Progenitor cell of endocrine pancreas (in vitro differentiated cells): Measurements from ENCODE around the gene EHD3. TPM values are rescaled to one million over a fixed set of nuclear protein-coding genes. Genes with fewer than 3 reads are reported as not detected.

ENCODE experiments used
- DNase-seq: peaks from one replicate; pipeline ENCODE4 v3.0.0; 2021; ENCODE audit warnings: low spot score; ENCODE audit not compliant: unreplicated experiment
- H3K27ac Mint-ChIP-seq: 2 replicates; pipeline ENCODE4 v1.8.0; 2021; ENCODE audit warnings: mild to moderate bottlenecking, moderate library complexity, mixed read lengths
- H3K27me3 Mint-ChIP-seq: 2 replicates; pipeline ENCODE4 v1.8.0; 2021; ENCODE audit warnings: mixed read lengths
- H3K36me3 Mint-ChIP-seq: 2 replicates; pipeline ENCODE4 v1.8.0; 2022; ENCODE audit warnings: mixed read lengths; ENCODE audit not compliant: insufficient read depth
- H3K4me1 Mint-ChIP-seq: 2 replicates; pipeline ENCODE4 v1.8.0; 2021; ENCODE audit warnings: low read depth, mixed read lengths
- H3K4me3 Mint-ChIP-seq: 2 replicates; pipeline ENCODE4 v1.8.0; 2021; ENCODE audit warnings: low read depth, mild to moderate bottlenecking, moderate library complexity, mixed read lengths
- H3K9me3 Mint-ChIP-seq: 2 replicates; pipeline ENCODE4 v1.8.0; 2021; ENCODE audit warnings: low read depth, mixed read lengths
- total RNA-seq: library from RNA; stranded (reverse); gene quantifications from 2 replicates; pipeline ENCODE4 v1.2.1, GENCODE V29; 2021
- TF ChIP-seq, protein P1 (sequence below): fragments of 200-600 bp; sonication (generic); IDR thresholded peaks from one replicate; pipeline ENCODE4 v1.5.0; 2021; ENCODE audit warnings: antibody characterized with exemption, mild to moderate bottlenecking; ENCODE audit not compliant: unreplicated experiment

EHD3 gene
- total RNA-seq, 1 donor from 2014 or later, result 7.0 TPM

DNA sequence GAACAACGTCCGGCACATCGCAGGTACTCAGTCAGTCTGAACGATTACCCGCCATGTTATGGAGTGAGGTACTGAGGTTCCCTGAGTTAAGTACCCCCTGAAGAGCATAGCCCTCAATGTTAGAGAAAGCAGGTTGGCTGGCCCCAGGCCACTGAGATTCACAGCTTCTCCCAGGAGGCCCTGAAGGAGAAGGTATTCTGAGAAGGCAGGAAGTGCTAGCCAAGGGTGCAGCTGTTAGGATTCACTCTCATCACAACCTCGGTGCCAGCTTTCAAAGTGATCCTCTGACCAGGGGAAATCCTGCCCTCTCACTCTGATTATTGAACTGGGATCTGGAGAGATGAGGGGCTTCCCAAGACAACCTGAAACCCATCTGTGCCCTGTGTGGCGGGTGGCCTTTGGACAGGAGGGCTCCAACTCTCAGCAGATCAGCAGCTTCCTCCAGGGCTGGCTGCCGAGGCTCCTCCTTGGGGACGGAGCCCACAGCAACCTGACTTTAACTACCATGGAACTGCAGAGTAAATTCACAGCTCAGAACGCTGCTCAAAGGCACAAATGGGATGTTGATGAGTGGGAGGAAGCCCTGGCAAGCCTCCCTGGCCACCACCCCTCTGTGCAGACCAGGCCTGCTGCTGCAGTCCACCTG, 7.8 kb downstream of the EHD3 start:
- Mint-ChIP-seq H3K4me1 (peaks cover 6% of the 10 kb centered on the region), H3K4me3 (no peak overlapping the region), H3K27me3 (no peaks in the 10 kb centered on the region), H3K27ac (no peak overlapping the region), H3K9me3 (no peaks in the 10 kb centered on the region), H3K36me3 (peaks cover 3% of the 10 kb centered on the region)
- TF ChIP-seq, protein P1, sequence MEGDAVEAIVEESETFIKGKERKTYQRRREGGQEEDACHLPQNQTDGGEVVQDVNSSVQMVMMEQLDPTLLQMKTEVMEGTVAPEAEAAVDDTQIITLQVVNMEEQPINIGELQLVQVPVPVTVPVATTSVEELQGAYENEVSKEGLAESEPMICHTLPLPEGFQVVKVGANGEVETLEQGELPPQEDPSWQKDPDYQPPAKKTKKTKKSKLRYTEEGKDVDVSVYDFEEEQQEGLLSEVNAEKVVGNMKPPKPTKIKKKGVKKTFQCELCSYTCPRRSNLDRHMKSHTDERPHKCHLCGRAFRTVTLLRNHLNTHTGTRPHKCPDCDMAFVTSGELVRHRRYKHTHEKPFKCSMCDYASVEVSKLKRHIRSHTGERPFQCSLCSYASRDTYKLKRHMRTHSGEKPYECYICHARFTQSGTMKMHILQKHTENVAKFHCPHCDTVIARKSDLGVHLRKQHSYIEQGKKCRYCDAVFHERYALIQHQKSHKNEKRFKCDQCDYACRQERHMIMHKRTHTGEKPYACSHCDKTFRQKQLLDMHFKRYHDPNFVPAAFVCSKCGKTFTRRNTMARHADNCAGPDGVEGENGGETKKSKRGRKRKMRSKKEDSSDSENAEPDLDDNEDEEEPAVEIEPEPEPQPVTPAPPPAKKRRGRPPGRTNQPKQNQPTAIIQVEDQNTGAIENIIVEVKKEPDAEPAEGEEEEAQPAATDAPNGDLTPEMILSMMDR, result no peak
- DNase-seq, result no peak

GRCh38 chr2:31243053-31243452, 9.1 kb downstream of the EHD3 start:
- no peak overlapping the region for H3K4me3 Mint-ChIP-seq
- no peak for DNase-seq
- H3K27me3 Mint-ChIP-seq, result no peaks in the 10 kb centered on the region
- peaks cover 6% of the 10 kb centered on the region for H3K4me1 Mint-ChIP-seq
- no peaks in the 10 kb centered on the region for H3K9me3 Mint-ChIP-seq
- TF ChIP-seq, protein P1, result no peak
- peaks cover 5% of the 10 kb centered on the region for H3K36me3 Mint-ChIP-seq
- no peak overlapping the region for H3K27ac Mint-ChIP-seq

DNA sequence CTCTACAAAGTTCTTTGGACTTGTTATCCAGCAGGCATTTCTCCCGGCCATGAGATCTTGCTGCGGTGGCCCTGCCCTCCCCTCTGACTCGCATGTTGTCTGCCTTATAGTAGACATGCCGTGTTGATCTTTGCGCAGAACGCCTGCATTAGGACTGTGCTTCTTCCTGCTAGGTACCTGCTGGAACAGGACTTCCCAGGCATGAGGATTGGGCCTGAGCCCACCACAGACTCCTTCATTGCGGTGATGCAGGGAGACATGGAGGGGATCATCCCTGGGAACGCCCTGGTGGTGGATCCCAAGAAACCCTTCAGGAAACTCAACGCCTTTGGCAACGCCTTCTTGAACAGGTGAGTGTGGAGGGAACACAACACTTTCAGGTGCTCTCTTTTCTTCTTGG, 10.1 kb downstream of the EHD3 start:
- H3K4me3 Mint-ChIP-seq, result no peak overlapping the region
- H3K36me3 Mint-ChIP-seq, result peaks cover 6% of the 10 kb centered on the region
- H3K27me3 Mint-ChIP-seq, result no peaks in the 10 kb centered on the region
- H3K9me3 Mint-ChIP-seq, result no peaks in the 10 kb centered on the region
- peaks cover 6% of the 10 kb centered on the region for H3K4me1 Mint-ChIP-seq
- DNase-seq, result no peak
- TF ChIP-seq, protein P1, result no peak
- no peak overlapping the region for H3K27ac Mint-ChIP-seq

DNA sequence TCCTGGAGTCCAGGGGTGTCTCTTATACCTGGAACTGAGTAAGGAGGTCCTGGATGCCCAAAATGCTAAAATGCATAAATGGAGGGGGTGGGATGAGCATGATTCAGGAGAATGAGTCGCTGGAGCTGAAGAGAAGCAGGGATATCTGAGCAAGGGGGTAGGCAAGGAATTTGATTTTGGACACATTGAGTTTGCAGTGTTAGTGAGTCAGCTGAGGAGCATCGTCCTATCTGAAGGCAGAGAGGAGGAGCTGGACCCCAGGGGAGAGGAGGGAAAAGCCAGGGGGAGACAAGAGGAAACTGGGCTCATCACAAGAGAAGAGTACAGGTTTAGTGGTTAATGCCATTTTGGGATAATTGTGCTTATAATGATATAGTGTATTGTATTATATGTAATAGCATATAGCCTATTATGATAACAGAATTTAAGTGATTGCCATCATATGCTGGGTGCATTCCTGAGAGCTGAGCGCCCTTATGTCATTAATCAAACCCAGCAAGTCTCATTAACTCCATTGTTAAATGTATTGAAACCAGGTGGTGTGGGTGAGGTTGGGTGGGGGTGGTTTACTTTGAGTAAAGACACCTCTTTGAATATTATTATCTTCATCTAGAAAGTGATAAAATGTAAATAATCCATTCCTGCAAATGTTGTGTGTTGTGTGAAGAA, 12.4 kb downstream of the EHD3 start:
- Mint-ChIP-seq H3K36me3 (peaks cover 6% of the 10 kb centered on the region), H3K9me3 (no peaks in the 10 kb centered on the region), H3K27me3 (no peaks in the 10 kb centered on the region), H3K4me1 (no peaks in the 10 kb centered on the region), H3K27ac (no peak overlapping the region), H3K4me3 (no peak overlapping the region)
- no peak for DNase-seq
- TF ChIP-seq, protein P1, result no peak

GRCh38 chr2:31247711-31248110, 13.8 kb downstream of the EHD3 start:
- Mint-ChIP-seq H3K9me3 (no peaks in the 10 kb centered on the region), H3K4me3 (no peak overlapping the region), H3K27me3 (no peaks in the 10 kb centered on the region), H3K36me3 (peaks cover 6% of the 10 kb centered on the region), H3K27ac (no peak overlapping the region), H3K4me1 (no peaks in the 10 kb centered on the region)
- TF ChIP-seq, protein P1, result no peak
- DNase-seq, result no peak
